Measurements from ENCODE around the gene ZNF511. TPM values are rescaled to one million over a fixed set of nuclear protein-coding genes. Genes with fewer than 3 reads are reported as not detected.
A peak's percentile ranks its signal among the peaks of the same experiment; 100 is the strongest.
"Not testable (repeated sequence)": the region's sequence is repeated elsewhere in the genome, so short reads cannot be mapped to it uniquely, and the experiment has no call there.

ZNF511 gene
- polyA plus RNA-seq, 1 experiment = 32.9 TPM

- H3K27me3 ChIP-seq (ENCODE audit: control insufficient read depth, insufficient read depth, low read length) = no peaks in the 10 kb centered on the region; the same call in 1 of the 2 replicates
- H3K36me3 ChIP-seq (ENCODE audit: control insufficient read depth, insufficient read depth, low read length) = no peaks in the 10 kb centered on the region
- peak overlapping the region; percentile 36 for H3K4me3 ChIP-seq (ENCODE audit: low read depth, low read length)
- DNase-seq (ENCODE audit: low read depth) = no peak
- CTCF ChIA-PET = interaction anchor here (0.6 to 1.1 kb wide), 6 partner anchors 8 to 173 kb away, joined by 3 to 4 read pairs (median 3); no protein-coding TSS in a partner anchor
- POLR2A ChIA-PET = no interaction called here
- TF ChIP-seq, protein P1, sequence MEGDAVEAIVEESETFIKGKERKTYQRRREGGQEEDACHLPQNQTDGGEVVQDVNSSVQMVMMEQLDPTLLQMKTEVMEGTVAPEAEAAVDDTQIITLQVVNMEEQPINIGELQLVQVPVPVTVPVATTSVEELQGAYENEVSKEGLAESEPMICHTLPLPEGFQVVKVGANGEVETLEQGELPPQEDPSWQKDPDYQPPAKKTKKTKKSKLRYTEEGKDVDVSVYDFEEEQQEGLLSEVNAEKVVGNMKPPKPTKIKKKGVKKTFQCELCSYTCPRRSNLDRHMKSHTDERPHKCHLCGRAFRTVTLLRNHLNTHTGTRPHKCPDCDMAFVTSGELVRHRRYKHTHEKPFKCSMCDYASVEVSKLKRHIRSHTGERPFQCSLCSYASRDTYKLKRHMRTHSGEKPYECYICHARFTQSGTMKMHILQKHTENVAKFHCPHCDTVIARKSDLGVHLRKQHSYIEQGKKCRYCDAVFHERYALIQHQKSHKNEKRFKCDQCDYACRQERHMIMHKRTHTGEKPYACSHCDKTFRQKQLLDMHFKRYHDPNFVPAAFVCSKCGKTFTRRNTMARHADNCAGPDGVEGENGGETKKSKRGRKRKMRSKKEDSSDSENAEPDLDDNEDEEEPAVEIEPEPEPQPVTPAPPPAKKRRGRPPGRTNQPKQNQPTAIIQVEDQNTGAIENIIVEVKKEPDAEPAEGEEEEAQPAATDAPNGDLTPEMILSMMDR (IDR thresholded peaks at IDR 0.05; ENCODE audit: insufficient read depth, low read depth, low read length) = peak; percentile 93
Measured at GRCh38 chr10:133318494-133319127, 9.9 kb downstream of the ZNF511 start.

DNA sequence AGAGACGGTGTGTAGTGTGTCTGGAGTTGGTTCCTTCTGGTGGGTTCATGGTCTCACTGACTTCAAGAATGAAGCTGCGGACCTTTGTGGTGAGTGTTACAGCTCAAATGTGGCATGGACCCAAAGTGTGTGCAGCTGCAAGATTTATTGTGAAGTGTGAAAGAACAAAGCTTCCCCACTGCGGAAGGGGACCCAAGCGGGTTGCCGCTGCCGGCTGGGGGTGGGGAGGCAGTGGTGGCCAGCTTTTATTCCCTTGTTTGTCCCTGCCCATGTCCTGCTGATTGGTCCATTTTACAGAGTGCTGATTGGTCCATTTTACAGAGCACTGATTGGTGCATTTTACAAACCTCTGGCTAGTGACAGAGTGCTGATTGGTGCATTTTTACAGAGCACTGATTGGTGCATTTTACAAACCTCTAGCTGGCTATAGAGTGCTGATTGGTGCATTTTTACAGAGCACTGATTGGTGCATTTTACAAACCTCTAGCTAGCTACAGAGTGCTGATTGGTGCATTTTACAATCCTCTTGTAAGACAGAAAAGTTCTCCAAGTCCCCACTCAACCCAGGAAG, 12.2 kb downstream of the ZNF511 start:
- H3K27me3 ChIP-seq (ENCODE audit: control insufficient read depth, insufficient read depth, low read length); H3K4me3 ChIP-seq (ENCODE audit: low read depth, low read length); H3K36me3 ChIP-seq (ENCODE audit: control insufficient read depth, insufficient read depth, low read length); POLR2A ChIA-PET; DNase-seq (ENCODE audit: low read depth): not testable (repeated sequence)
- CTCF ChIA-PET = interaction anchor here (1.3 to 1.9 kb wide), 3 partner anchors 9 to 177 kb away, joined by 3 to 6 read pairs (median 4); no protein-coding TSS in a partner anchor

DNA sequence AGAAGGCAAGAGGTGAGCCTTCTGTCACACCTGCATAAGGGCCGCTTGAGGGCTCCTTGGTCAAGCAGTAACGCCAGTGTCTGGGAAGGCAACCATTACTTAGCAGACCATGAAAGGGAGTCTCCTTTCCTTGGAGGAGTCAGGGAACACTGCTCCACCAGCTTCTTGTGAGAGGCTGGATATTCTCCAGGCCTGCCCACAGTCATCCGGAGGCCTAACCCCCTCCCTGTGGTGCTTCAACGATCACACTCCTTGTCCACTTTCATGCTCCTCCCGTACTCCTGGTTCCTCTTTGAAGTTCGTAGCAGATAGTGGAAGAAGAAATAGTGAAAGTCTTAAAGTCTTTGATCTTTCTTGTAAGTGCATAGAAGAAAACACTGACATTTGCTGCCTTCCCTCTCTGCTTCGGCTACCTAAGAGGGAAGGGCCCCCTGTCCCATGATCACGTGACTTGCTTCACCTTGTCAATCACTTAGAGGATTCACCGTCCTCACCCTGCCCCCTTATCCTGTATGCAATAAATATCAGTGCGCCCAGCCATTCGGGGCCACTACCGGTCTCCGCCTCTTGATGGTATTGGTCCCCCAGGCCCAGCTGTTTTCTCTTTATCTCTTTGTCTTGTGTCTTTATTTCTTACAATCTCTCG, 13.5 kb downstream of the ZNF511 start:
- H3K36me3 ChIP-seq (ENCODE audit: control insufficient read depth, insufficient read depth, low read length); H3K27me3 ChIP-seq (ENCODE audit: control insufficient read depth, insufficient read depth, low read length); H3K4me3 ChIP-seq (ENCODE audit: low read depth, low read length); DNase-seq (ENCODE audit: low read depth); POLR2A ChIA-PET: not testable (repeated sequence)
- CTCF ChIA-PET = interaction anchor here (1.3 kb wide), 1 partner anchor 179 kb away, joined by 4 read pairs; no protein-coding TSS in a partner anchor

GRCh38 chr10:133324198-133324792, 15.6 kb downstream of the ZNF511 start:
- H3K36me3 ChIP-seq (ENCODE audit: control insufficient read depth, insufficient read depth, low read length) = no peaks in the 10 kb centered on the region
- peaks cover 8% of the 10 kb centered on the region for H3K27me3 ChIP-seq (ENCODE audit: control insufficient read depth, insufficient read depth, low read length)
- CTCF ChIA-PET = interaction anchor here (0.6 to 2.0 kb wide), 3 partner anchors 9 to 16 kb away, joined by 3 to 6 read pairs (median 5); no protein-coding TSS in a partner anchor
- no peak overlapping the region for H3K4me3 ChIP-seq (ENCODE audit: low read depth, low read length)
- TF ChIP-seq, protein P1 (IDR thresholded peaks at IDR 0.05; ENCODE audit: insufficient read depth, low read depth, low read length) = no peak
- POLR2A ChIA-PET = interaction anchor here (0.6 kb wide), 1 partner anchor 110 kb away, joined by 6 read pairs; no protein-coding TSS in a partner anchor
- DNase-seq (ENCODE audit: low read depth) = no peak

GRCh38 chr10:133324857-133325260, 16.1 kb downstream of the ZNF511 start:
- Histone ChIP-seq H3K4me3 (ENCODE audit: low read depth, low read length) (peak overlapping the region; percentile 53), H3K36me3 (ENCODE audit: control insufficient read depth, insufficient read depth, low read length) (no peaks in the 10 kb centered on the region), H3K27me3 (ENCODE audit: control insufficient read depth, insufficient read depth, low read length) (peaks cover 8% of the 10 kb centered on the region)
- DNase-seq (ENCODE audit: low read depth) = no peak
- TF ChIP-seq, protein P1 (IDR thresholded peaks at IDR 0.05; ENCODE audit: insufficient read depth, low read depth, low read length) = no peak
- POLR2A ChIA-PET = interaction anchor here (0.6 kb wide), 1 partner anchor 110 kb away, joined by 6 read pairs; no protein-coding TSS in a partner anchor
- CTCF ChIA-PET = interaction anchor here (1.3 to 2.0 kb wide), 2 partner anchors 9 to 17 kb away, joined by 5 to 6 read pairs; no protein-coding TSS in a partner anchor

All from BJ (cell line).